Measurements from ENCODE around the gene SPG7. TPM values are rescaled to one million over a fixed set of nuclear protein-coding genes. Genes with fewer than 3 reads are reported as not detected.

Gene SPG7
- total and polyA plus RNA-seq, 2 of the 4 experiments (the other 2 are of a cell fraction) = 94.6 to 96.8 TPM

DNA sequence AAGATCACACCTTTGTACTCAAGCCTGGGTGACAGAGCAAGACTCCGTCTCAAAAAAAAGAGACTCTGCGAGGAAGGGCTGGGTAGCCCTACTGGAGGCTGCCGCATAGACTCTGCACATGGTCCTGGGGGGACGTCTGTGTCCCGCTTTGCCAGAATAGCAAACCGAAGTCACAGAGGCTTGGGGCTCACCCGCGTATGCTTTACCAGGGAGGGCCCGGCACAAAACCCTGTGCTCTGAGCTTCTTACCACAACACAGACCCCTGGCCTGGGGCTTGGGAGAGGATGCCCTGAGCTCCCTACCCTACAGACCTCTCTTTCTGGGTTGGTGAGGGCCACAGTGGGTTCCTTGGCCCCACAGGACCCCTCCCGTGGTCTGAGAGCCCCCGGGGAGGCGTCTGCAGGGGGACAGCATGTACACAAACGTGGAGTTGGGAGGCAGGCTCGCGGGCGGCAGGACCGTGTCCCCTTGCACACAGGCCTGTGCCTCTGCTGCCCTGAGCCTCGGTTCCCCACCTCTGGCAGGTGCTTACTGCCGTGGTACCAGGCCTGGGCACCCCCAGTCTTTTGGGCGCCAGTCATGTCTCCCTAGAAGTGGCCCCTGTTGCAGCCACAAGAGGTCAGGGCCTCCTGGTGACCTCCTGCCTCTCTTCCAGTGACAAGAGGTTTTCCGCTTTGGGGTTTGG lies 81.2 kb downstream of the SPG7 start:
- dilution Hi-C loops (cut with HindIII; ENCODE audit: low sequenced_read_pairs, unreplicated experiment) (no loop called here), intact Hi-C loops (cut with micrococcal nuclease) (no loop called here), in situ Hi-C loops (cut with MboI; ENCODE audit: low sequenced_read_pairs) (no loop called here)
- Histone ChIP-seq H4K91ac (ENCODE audit: insufficient read depth, low read depth, low read length) (no peak overlapping the region), H2AFZ (replicated peaks; ENCODE audit: low read length, poor library complexity) (no peak overlapping the region), H2BK5ac (ENCODE audit: low read depth, low read length, poor library complexity, severe bottlenecking) (no peak overlapping the region), H3K36me3 (ENCODE audit: control insufficient read depth, insufficient read depth, low read length) (no peaks in the 10 kb centered on the region), H2BK20ac (ENCODE audit: low read depth, low read length) (no peak overlapping the region), H2BK120ac (ENCODE audit: low read depth, low read length) (no peak overlapping the region), H3K4me3 (ENCODE audit: insufficient read depth, low read depth, low read length) (no peak overlapping the region), H3K14ac (replicated peaks; ENCODE audit: low read depth, low read length) (no peak overlapping the region), H3K9ac (ENCODE audit: low read depth, low read length) (no peak overlapping the region), H3K4ac (ENCODE audit: low read depth, low read length) (no peak overlapping the region), H3K27me3 (ENCODE audit: control insufficient read depth, insufficient read depth, low read length) (no peaks in the 10 kb centered on the region), H4K5ac (ENCODE audit: low read depth, low read length) (no peak overlapping the region), H3K9me3 (ENCODE audit: control insufficient read depth, insufficient read depth, low read length) (no peaks in the 10 kb centered on the region), H3K79me1 (ENCODE audit: low read depth in 1 of 2, low read length in 2 of 2) (no peaks in the 10 kb centered on the region), H3K56ac (ENCODE audit: extremely low read depth, insufficient read depth, low read length) (no peak overlapping the region), H4K8ac (ENCODE audit: low read depth in 2 of 2, low read length in 2 of 2) (no peak overlapping the region), H3K9me1 (ENCODE audit: insufficient read depth, low read length) (no peaks in the 10 kb centered on the region), H3K4me2 (ENCODE audit: low read depth, low read length) (no peak overlapping the region), H3K4me1 (ENCODE audit: control insufficient read depth, insufficient read depth, low read length) (no peaks in the 10 kb centered on the region), H3K18ac (ENCODE audit: low read depth, low read length) (no peak overlapping the region), H3K23ac (ENCODE audit: low read depth, low read length) (no peak overlapping the region), H2AK9ac (replicated peaks; ENCODE audit: low read depth, low read length, poor library complexity) (no peak overlapping the region), H2AK5ac (ENCODE audit: low read depth, low read length) (no peak overlapping the region), H3K27ac (ENCODE audit: insufficient read depth, low read length) (no peak overlapping the region), H4K20me1 (ENCODE audit: insufficient read depth, low read length) (no peaks in the 10 kb centered on the region), H2BK15ac (ENCODE audit: low read depth, low read length) (no peak overlapping the region)
- TF ChIP-seq MAZ (IDR thresholded peaks at IDR 0.05; ENCODE audit: borderline replicate concordance, low read depth, low read length) (no peak), CEBPB (IDR thresholded peaks at IDR 0.05; ENCODE audit: low read depth, low read length) (no peak), POLR2A (IDR thresholded peaks at IDR 0.05; ENCODE audit: low read depth, low read length) (no peak), RAD21 (IDR thresholded peaks at IDR 0.05; ENCODE audit: low read length) (no peak), FOS (IDR thresholded peaks at IDR 0.05; ENCODE audit: low read depth, low read length) (no peak), CHD1 (IDR thresholded peaks at IDR 0.05; ENCODE audit: low read depth, low read length) (no peak), RFX5 (IDR thresholded peaks at IDR 0.05; ENCODE audit: low read depth, low read length) (no peak), RCOR1 (IDR thresholded peaks at IDR 0.05; ENCODE audit: insufficient replicate concordance, low read length) (no peak), SMC3 (IDR thresholded peaks at IDR 0.05; ENCODE audit: low read depth, low read length) (no peak), MXI1 (IDR thresholded peaks at IDR 0.05; ENCODE audit: borderline replicate concordance, low read depth, low read length) (no peak), BHLHE40 (IDR thresholded peaks at IDR 0.05; ENCODE audit: low read depth, low read length) (no peak)
- TF ChIP-seq, protein P1, sequence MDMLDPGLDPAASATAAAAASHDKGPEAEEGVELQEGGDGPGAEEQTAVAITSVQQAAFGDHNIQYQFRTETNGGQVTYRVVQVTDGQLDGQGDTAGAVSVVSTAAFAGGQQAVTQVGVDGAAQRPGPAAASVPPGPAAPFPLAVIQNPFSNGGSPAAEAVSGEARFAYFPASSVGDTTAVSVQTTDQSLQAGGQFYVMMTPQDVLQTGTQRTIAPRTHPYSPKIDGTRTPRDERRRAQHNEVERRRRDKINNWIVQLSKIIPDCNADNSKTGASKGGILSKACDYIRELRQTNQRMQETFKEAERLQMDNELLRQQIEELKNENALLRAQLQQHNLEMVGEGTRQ (IDR thresholded peaks at IDR 0.05; ENCODE audit: low read depth, low read length) = no peak
- TF ChIP-seq, protein P2, sequence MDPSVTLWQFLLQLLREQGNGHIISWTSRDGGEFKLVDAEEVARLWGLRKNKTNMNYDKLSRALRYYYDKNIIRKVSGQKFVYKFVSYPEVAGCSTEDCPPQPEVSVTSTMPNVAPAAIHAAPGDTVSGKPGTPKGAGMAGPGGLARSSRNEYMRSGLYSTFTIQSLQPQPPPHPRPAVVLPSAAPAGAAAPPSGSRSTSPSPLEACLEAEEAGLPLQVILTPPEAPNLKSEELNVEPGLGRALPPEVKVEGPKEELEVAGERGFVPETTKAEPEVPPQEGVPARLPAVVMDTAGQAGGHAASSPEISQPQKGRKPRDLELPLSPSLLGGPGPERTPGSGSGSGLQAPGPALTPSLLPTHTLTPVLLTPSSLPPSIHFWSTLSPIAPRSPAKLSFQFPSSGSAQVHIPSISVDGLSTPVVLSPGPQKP (IDR thresholded peaks at IDR 0.05; ENCODE audit: borderline replicate concordance, low read depth, low read length) = no peak
- DNase-seq (no peak), ATAC-seq (ENCODE audit: low read depth) (no peak)
- no TSS peak for BruUV-seq (replicated peaks)
- 97% methylated on average over 6 of the region's 21 CpGs; no CpG with 5 or more reads in 1 of the 2 experiments for WGBS, 2 experiments (ENCODE audit: extremely low coverage in 2 of 2, insufficient read length in 1 of 2)
- ChIA-PET CTCF (interaction anchor here (1.0 kb wide), 1 partner anchor 8 kb away, joined by 3 read pairs; no protein-coding TSS in a partner anchor), POLR2A (ENCODE audit: unreplicated experiment) (no interaction called here)

Data from IMR-90 (cell line).